H1 (cell line): ENCODE measurements around the gene NKAIN1. TPM values are rescaled to one million over a fixed set of nuclear protein-coding genes. Genes with fewer than 3 reads are reported as not detected.

Experiments
- CTCF ChIA-PET: fragments of 300-600 bp; sonication (Branson Sonifier 250); formaldehyde crosslinking; loops from one replicate; lab custom pipeline; 2021; ENCODE audit not compliant: partially characterized antibody; lab: Charles Lee
- POLR2A ChIA-PET: fragments of 300-600 bp; sonication (Branson Sonifier 250); formaldehyde crosslinking; loops from one replicate; lab custom pipeline; 2021; ENCODE audit warnings: inconsistent platforms; ENCODE audit not compliant: partially characterized antibody; lab: Charles Lee
- DNase-seq, 2 experiments: peaks; one replicate each; pipeline versions ENCODE4 v3.0.0 to v3.0.0-alpha.2; 2010 to 2022; ENCODE audit warnings: low spot score in 2 of 2, low read depth in 1 of 2, mixed read lengths in 1 of 2
- FAIRE-seq: peaks from 2 replicates; lab custom pipeline; 2011; peaks lifted over from hg19 to GRCh38; lab: Jason Lieb, UNC
- H2AFZ ChIP-seq: 2 replicates; pipeline ENCODE4 v1.8.1; 2012; ENCODE audit warnings: low read length, inconsistent platforms
- H2AK5ac ChIP-seq: 2 replicates; pipeline ENCODE4 v1.6.1; 2013; ENCODE audit warnings: low read depth, low read length
- H2BK120ac ChIP-seq: replicated peaks from 2 replicates; pipeline ENCODE3; 2013; ENCODE audit warnings: low read depth, low read length, inconsistent platforms
- H2BK12ac ChIP-seq: 2 replicates; pipeline ENCODE4 v1.6.1; 2013; ENCODE audit warnings: low read depth, low read length
- H2BK15ac ChIP-seq: 2 replicates; pipeline ENCODE4 v1.6.1; 2013; ENCODE audit warnings: low read length
- H2BK20ac ChIP-seq: 2 replicates; pipeline ENCODE4 v1.6.1; 2013; ENCODE audit warnings: low read length
- H2BK5ac ChIP-seq: 2 replicates; pipeline ENCODE4 v1.6.1; 2013; ENCODE audit warnings: low read depth, low read length
- H3K14ac ChIP-seq: 2 replicates; pipeline ENCODE4 v1.6.1; 2013; ENCODE audit warnings: inconsistent platforms; ENCODE audit not compliant: insufficient read length
- H3K18ac ChIP-seq: 2 replicates; pipeline ENCODE4 v1.6.1; 2013; ENCODE audit warnings: low read length; ENCODE audit errors: extremely low read depth
- H3K23ac ChIP-seq: 2 replicates; pipeline ENCODE4 v1.6.1; 2013; ENCODE audit warnings: inconsistent platforms; ENCODE audit not compliant: insufficient read length
- H3K23me2 ChIP-seq: 2 replicates; pipeline ENCODE4 v1.6.1; 2013; ENCODE audit warnings: low read depth, low read length
- H3K27ac ChIP-seq: 2 replicates; pipeline ENCODE4 v1.6.1; 2011; ENCODE audit warnings: low read depth, low read length, inconsistent platforms
- H3K27me3 ChIP-seq, 4 experiments: replicated peaks in 1 of 4; 1 replicate in 1 of 4; 2 replicates in 3 of 4; pipeline versions ENCODE4 v1.6.1 to v1.8.1; 2011 to 2013; ENCODE audit warnings: low read length in 3 of 4, mild to moderate bottlenecking in 3 of 4, inconsistent platforms in 2 of 4, mixed read lengths in 2 of 4, moderate library complexity in 1 of 4; ENCODE audit not compliant: control insufficient read depth in 3 of 4, insufficient read depth in 3 of 4; ENCODE audit errors: extremely low read depth in 1 of 4
- H3K36me3 ChIP-seq, 4 experiments: 2 replicates each; pipeline versions ENCODE4 v1.6.1 to v1.8.1; 2011 to 2013; ENCODE audit warnings: mild to moderate bottlenecking in 4 of 4, low read length in 3 of 4, moderate library complexity in 2 of 4, control low read depth in 1 of 4, inconsistent platforms in 1 of 4; ENCODE audit not compliant: insufficient read depth in 4 of 4, control insufficient read depth in 2 of 4
- H3K4ac ChIP-seq: replicated peaks from 2 replicates; pipeline ENCODE3; 2013; ENCODE audit warnings: low read length, low read depth, mixed read lengths, inconsistent platforms; ENCODE audit not compliant: insufficient read length
- H3K4me1 ChIP-seq, 4 experiments: replicated peaks in 1 of 4; 1 replicate in 1 of 4; 2 replicates in 3 of 4; pipeline versions ENCODE4 v1.6.1 to v1.8.1; 2011 to 2013; ENCODE audit warnings: low read length in 3 of 4, inconsistent platforms in 2 of 4, mixed read lengths in 1 of 4; ENCODE audit not compliant: insufficient read depth in 4 of 4, control insufficient read depth in 3 of 4
- H3K4me2 ChIP-seq, 2 experiments: 2 replicates each; pipeline versions ENCODE4 v1.6.1 to v1.8.1; 2011 to 2013; ENCODE audit warnings: low read depth in 2 of 2, low read length in 2 of 2, control low read depth in 1 of 2, inconsistent platforms in 1 of 2, mild to moderate bottlenecking in 1 of 2; ENCODE audit not compliant: insufficient read depth in 1 of 2
- H3K4me3 ChIP-seq, 4 experiments: fragments of 200-600, 300-600 bp in 1 of 4; sonication (generic), shearing (Covaris generic), sonication (Bioruptor Twin) in 1 of 4; 2 replicates each; pipeline versions ENCODE4 v1.5.1 to v1.8.1; 2011 to 2016; ENCODE audit warnings: low read length in 4 of 4, low read depth in 3 of 4, control low read depth in 2 of 4, inconsistent platforms in 2 of 4, mild to moderate bottlenecking in 2 of 4, mixed read lengths in 1 of 4, moderate library complexity in 1 of 4; ENCODE audit not compliant: insufficient read depth in 2 of 4; ENCODE audit errors: extremely low read depth in 1 of 4
- H3K56ac ChIP-seq: replicated peaks from 2 replicates; pipeline ENCODE3; 2013; ENCODE audit warnings: low read depth, mild to moderate bottlenecking, mixed read lengths, low read length, inconsistent platforms; ENCODE audit not compliant: insufficient read length
- H3K79me1 ChIP-seq: 2 replicates; pipeline ENCODE4 v1.6.1; 2013; ENCODE audit warnings: low read depth, low read length, control low read depth
- H3K79me2 ChIP-seq, 2 experiments: 2 replicates each; pipeline versions ENCODE4 v1.6.1 to v1.8.1; 2012 to 2013; ENCODE audit warnings: low read length in 2 of 2, mild to moderate bottlenecking in 2 of 2, inconsistent platforms in 1 of 2; ENCODE audit not compliant: insufficient read depth in 2 of 2, control insufficient read depth in 1 of 2
- H3K9ac ChIP-seq, 4 experiments: replicated peaks in 1 of 4; 1 replicate in 1 of 4; 2 replicates in 3 of 4; pipeline versions ENCODE4 v1.6.1 to v1.8.1; 2011 to 2013; ENCODE audit warnings: low read depth in 3 of 4, low read length in 3 of 4, control low read depth in 2 of 4, mild to moderate bottlenecking in 2 of 4, moderate library complexity in 2 of 4, inconsistent platforms in 1 of 4; ENCODE audit errors: extremely low read depth in 1 of 4
- H3K9me3 ChIP-seq, 2 experiments: 2 replicates each; pipeline versions ENCODE4 v1.6.1 to v1.8.1; 2012 to 2013; ENCODE audit warnings: mild to moderate bottlenecking in 2 of 2, moderate library complexity in 2 of 2, control low read depth in 1 of 2, inconsistent platforms in 1 of 2, low read depth in 1 of 2, low read length in 1 of 2, mixed read lengths in 1 of 2; ENCODE audit not compliant: insufficient read depth in 2 of 2
- H4K20me1 ChIP-seq, 2 experiments: replicated peaks in 1 of 2; 2 replicates each; pipeline versions ENCODE3 to v1.8.1; 2011 to 2013; ENCODE audit warnings: inconsistent platforms in 2 of 2, low read length in 2 of 2, mild to moderate bottlenecking in 1 of 2; ENCODE audit not compliant: insufficient read depth in 2 of 2, control insufficient read depth in 1 of 2
- H4K5ac ChIP-seq: 2 replicates; pipeline ENCODE4 v1.6.1; 2013; ENCODE audit warnings: low read length, low read depth, mixed read lengths, inconsistent platforms; ENCODE audit not compliant: insufficient read length
- H4K8ac ChIP-seq: 2 replicates; pipeline ENCODE4 v1.8.0; 2013; ENCODE audit warnings: mild to moderate bottlenecking, moderate library complexity, low read length, inconsistent platforms; ENCODE audit not compliant: insufficient read depth; ENCODE audit errors: extremely low read depth
- H4K91ac ChIP-seq: replicated peaks from 2 replicates; pipeline ENCODE3; 2013; ENCODE audit warnings: low read length, mixed read lengths, inconsistent platforms; ENCODE audit not compliant: insufficient read length
- KDM1A ChIP-seq: fragments of 200-600, 300-600 bp; sonication (generic); IDR thresholded peaks from 2 replicates; pipeline ENCODE4 v1.7.1; 2016; ENCODE audit warnings: mild to moderate bottlenecking, low read length, borderline replicate concordance
- SUZ12 ChIP-seq: fragments of 200-600 bp; sonication (generic); IDR thresholded peaks from 2 replicates; pipeline ENCODE4 v1.6.1; 2012; ENCODE audit warnings: mild to moderate bottlenecking, inconsistent platforms, low read length, moderate library complexity, mixed read lengths
- WGBS, 2 experiments: shearing (Covaris generic) in 1 of 2; methylation state at CpG; one replicate each; pipeline versions ENCODE4 v1.1.6 to v1.1.7; 2013 to 2015; ENCODE audit warnings: low lambda C conversion rate in 2 of 2, mixed read lengths in 2 of 2, inconsistent platforms in 1 of 2, low coverage in 1 of 2, missing lambda C conversion rate in 1 of 2; ENCODE audit not compliant: insufficient replicate concordance in 2 of 2, insufficient coverage in 1 of 2, insufficient read length in 1 of 2; ENCODE audit errors: extremely low coverage in 1 of 2, missing lambda C conversion rate in 1 of 2; 5-methylcytosine and 5-hydroxymethylcytosine counted together
- polyA plus RNA-seq, 7 experiments: library from polyadenylated mRNA; depleted of rRNA in 3 of 7; stranded (reverse) in 5 of 7; unstranded in 2 of 7; fragments of >200 nt in 5 of 7; fragments of 200-250 nt in 2 of 7; gene quantifications; 1 replicate in 5 of 7; 2 replicates in 1 of 7; 4 replicates in 1 of 7; pipeline versions ENCODE4 v1.2.1 to v1.2.3, GENCODE V29; 2011 to 2013; ENCODE audit warnings: missing spikeins in 2 of 7, mixed read lengths in 2 of 7
- total RNA-seq: library from RNA; stranded (reverse); fragmentation: NEBNext Ultra II Directional; extraction: Animal tissue kit (Norgen Biotek cat#: 25700); gene quantifications from 2 replicates; pipeline ENCODE4 v1.2.1, GENCODE V29; 2021

NKAIN1 gene
- total and polyA plus RNA-seq, 2 of the 8 experiments (the other 6 are each of a cell fraction or from before 2014, with no cell fraction given) = 59.3 to 66.9 TPM

GRCh38 chr1:31207046-31207445 lies 32.6 kb downstream of the NKAIN1 start:
- H3K27ac ChIP-seq = no peak overlapping the region

More at GRCh38 chr1:31207046-31207445, 32.6 kb downstream of the NKAIN1 start:
- no peak overlapping the region for H3K18ac ChIP-seq
- no peak overlapping the region for H2BK120ac ChIP-seq
- H3K14ac ChIP-seq = no peak overlapping the region
- DNase-seq = no peak
- H3K9me3 ChIP-seq = no peaks in the 10 kb centered on the region
- no peak overlapping the region for H2BK12ac ChIP-seq
- no peak overlapping the region for H2BK5ac ChIP-seq
- FAIRE-seq = no peak
- H2BK20ac ChIP-seq = no peak overlapping the region
- H3K9ac ChIP-seq = no peak overlapping the region
- no peaks in the 10 kb centered on the region for H3K36me3 ChIP-seq
- no peak overlapping the region for H3K4me3 ChIP-seq
- ChIA-PET POLR2A (no interaction called here), CTCF (interaction anchor here (1.0 to 7.5 kb wide), 5 partner anchors 8 to 278 kb away, joined by 3 to 59 read pairs (median 4); no protein-coding TSS in a partner anchor)
- H3K4me2 ChIP-seq = no peak overlapping the region
- H3K79me2 ChIP-seq = no peaks in the 10 kb centered on the region
- no peaks in the 10 kb centered on the region; the same call in 1 of the 2 replicates for H3K79me1 ChIP-seq
- H3K4me1 ChIP-seq = no peaks in the 10 kb centered on the region
- H4K8ac ChIP-seq = no peak overlapping the region
- no peak overlapping the region for H2AK5ac ChIP-seq
- H3K23me2 ChIP-seq = no peaks in the 10 kb centered on the region
- H4K20me1 ChIP-seq = peaks cover 0 to 6% of the 10 kb centered on the region in 2 experiments
- H2AFZ ChIP-seq = no peak overlapping the region
- H3K4ac ChIP-seq = no peak overlapping the region
- no peak overlapping the region for H4K91ac ChIP-seq
- no peak overlapping the region for H2BK15ac ChIP-seq
- no peak overlapping the region for H3K56ac ChIP-seq
- 90% methylated on average over 3 of the region's 3 CpGs; no CpG with 5 or more reads in 1 of the 2 experiments for WGBS, 2 experiments
- TF ChIP-seq SUZ12 = no peak
- peak; percentile 91 for TF ChIP-seq KDM1A
- H3K27me3 ChIP-seq = no peaks in the 10 kb centered on the region
- H3K23ac ChIP-seq = no peak overlapping the region
- no peak overlapping the region for H4K5ac ChIP-seq
